Peyer's patch (tissue), 4 donors: ENCODE data around the gene LECT2.

Experiments used
- POLR2A ChIP-seq, 2 donors: fragments of 450-650 bp; IDR thresholded peaks; one replicate each; pipeline ENCODE4 v1.5.1; 2017; ENCODE audit warnings: antibody characterized with exemption in 2 of 2, mild to moderate bottlenecking in 2 of 2, moderate library complexity in 2 of 2
- TF ChIP-seq, protein P1 (sequence below), 6 experiments: fragments of 450-650 bp in 4 of 6; fragments of 200-600 bp in 2 of 6; sonication (generic) in 1 of 6; IDR thresholded peaks; one replicate each; pipeline ENCODE4 v1.5.1; 2017 to 2019; ENCODE audit warnings: antibody characterized with exemption in 6 of 6, mild to moderate bottlenecking in 3 of 6, moderate library complexity in 1 of 6

GRCh38 chr5:135913713-135914626, 40.8 kb downstream of the LECT2 start:
- TF ChIP-seq, protein P1, sequence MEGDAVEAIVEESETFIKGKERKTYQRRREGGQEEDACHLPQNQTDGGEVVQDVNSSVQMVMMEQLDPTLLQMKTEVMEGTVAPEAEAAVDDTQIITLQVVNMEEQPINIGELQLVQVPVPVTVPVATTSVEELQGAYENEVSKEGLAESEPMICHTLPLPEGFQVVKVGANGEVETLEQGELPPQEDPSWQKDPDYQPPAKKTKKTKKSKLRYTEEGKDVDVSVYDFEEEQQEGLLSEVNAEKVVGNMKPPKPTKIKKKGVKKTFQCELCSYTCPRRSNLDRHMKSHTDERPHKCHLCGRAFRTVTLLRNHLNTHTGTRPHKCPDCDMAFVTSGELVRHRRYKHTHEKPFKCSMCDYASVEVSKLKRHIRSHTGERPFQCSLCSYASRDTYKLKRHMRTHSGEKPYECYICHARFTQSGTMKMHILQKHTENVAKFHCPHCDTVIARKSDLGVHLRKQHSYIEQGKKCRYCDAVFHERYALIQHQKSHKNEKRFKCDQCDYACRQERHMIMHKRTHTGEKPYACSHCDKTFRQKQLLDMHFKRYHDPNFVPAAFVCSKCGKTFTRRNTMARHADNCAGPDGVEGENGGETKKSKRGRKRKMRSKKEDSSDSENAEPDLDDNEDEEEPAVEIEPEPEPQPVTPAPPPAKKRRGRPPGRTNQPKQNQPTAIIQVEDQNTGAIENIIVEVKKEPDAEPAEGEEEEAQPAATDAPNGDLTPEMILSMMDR (IDR thresholded peaks at IDR 0.05): no peak
- TF ChIP-seq POLR2A (IDR thresholded peaks at IDR 0.05): no peak
